HG03139 (cell line): ENCODE measurements around the gene CFAP74.

Experiments
- ATAC-seq: cut with Tn5 transposase; IDR thresholded peaks from one replicate; pipeline ENCODE4 v1.9.1; 2021; ENCODE audit not compliant: unreplicated experiment

CFAP74 gene

DNA sequence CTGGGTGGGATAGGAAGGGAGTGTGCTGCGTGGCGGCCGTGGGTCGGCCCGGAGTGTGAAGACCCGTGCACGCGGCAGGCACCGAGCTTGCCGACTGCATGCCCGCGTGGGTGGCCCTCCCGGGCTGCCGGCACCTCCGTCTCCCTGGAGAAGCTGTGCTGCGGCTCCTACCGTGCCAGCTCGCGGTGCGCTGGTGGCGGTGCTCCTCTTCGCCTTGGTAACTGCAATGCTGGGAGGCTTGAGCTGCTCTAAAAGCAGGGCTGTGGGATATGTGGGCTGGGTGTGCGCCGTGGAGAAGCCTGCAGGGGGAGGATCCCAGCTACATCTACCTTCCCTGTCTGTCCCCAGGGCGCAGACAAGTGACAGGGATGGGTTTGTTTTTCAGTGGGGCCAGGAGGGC is 18.0 kb upstream of the CFAP74 start:
- no peak for ATAC-seq

DNA sequence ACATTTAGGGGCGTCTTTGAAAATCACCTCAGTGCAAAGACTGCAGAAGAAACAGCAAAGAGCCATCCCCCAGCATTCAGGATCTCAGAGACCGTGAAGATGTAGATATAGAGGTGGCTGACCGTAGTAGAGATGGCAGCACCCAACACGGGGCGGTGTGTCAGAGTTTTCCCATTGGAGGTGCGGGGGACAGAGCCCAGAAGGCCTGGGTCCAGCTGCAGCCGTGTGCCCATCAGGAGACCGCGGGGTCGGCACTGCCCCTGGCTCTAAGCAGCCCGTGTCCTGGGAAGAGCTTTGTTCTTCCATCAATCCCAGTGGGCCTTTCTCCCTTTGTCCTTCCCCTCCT is 16.7 kb upstream of the CFAP74 start:
- no peak for ATAC-seq

- no peak for ATAC-seq
These were observed 16.2 kb upstream of the CFAP74 start for GRCh38 chr1:2019571-2020309.

DNA sequence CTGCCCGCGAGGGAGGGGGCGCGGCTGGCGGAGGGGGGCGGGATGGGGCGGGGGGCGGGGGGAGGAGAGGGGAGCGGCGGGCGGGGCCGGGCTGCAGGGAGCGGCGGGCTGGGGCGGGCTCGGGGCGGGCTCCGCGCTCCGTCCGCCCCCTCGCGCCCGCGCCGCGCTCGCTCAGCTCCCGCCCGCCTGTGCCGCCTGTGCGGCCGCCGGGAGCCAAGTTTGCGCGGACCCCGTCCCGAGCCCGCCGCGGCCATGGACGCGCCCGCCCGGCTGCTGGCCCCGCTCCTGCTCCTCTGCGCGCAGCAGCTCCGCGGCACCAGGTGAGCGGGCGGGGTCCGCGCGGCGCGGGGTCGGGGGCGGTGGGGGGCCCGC is 15.6 kb upstream of the CFAP74 start, which contains the start of gene GABRD:
Gene GABRD, plus strand, starts transcription at position 174 of the 372 bp plus-strand sequence. Its CDS starts 79 bp downstream, at position 253.
- ATAC-seq = no peak

GRCh38 chr1:2018217-2019171 is 14.9 kb upstream of the CFAP74 start:
- ATAC-seq = no peak

DNA sequence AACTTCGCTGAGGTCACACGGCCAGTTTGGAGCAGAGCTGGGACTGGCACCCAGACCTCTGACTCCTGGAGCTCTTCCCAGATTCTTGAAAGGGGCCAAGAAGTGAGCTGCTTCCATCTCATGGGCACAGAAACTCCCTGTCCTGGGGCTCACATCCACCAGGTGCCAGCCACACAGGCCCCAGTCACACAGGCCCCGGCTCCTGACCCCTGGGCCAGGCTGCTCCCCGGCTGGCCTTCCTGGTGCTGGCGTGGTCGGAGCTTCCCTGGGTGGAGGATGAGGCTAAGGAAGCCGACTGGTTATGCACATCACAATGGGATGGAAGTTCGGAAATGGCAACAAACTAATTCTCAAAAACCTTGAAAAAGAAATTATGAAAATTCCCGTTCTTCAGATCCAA is 12.5 kb upstream of the CFAP74 start:
- no peak for ATAC-seq

- no peak for ATAC-seq
These were observed 11.5 kb upstream of the CFAP74 start for GRCh38 chr1:2014741-2015735.

GRCh38 chr1:2014181-2014580 is 10.6 kb upstream of the CFAP74 start:
- no peak for ATAC-seq

DNA sequence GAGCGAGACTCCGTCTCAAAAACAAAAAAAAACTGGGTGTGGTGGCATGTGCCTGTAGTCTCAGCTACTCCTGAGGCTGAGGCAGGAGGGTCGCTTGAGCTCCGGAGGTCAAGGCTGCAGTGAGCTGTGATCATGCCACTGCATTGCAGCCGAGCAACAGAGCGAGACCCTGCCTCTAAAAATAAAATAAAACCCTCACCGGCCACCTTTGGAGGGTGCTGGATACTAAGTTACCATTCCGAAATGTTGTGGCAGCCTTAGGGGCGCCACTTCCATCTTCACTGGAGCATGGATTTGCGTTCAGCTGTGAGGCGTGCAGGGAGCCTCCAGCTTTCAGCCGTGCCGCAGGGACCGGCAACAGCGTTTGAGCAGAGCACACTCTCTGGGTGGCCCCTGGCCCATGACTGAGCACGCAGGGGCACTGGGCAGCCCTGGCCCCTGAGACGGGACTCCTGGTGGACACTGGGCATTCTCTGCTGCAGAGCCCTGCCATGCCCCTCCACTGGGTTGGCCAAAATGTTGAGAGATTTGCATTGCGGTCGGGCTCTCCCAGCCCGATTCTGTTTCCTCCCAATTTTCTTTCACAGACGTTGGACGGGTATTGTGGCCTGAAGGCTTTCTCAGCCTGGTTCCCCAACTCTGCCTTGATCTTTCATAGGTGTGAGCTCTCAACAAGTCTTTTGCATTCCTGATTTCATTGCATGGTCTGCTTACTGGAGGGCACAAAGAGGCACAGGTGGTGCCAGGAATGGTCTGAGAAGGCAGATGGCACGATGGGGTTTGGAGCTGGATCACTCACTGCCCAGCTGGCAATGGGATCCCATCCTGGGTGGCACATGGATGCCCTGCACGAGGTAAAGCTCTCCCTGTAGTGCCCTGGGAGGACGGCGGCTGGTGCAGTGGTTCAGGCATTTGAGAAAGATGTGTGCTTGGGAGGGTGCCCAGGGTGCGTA is 5.8 kb upstream of the CFAP74 start:
- no peak for ATAC-seq

DNA sequence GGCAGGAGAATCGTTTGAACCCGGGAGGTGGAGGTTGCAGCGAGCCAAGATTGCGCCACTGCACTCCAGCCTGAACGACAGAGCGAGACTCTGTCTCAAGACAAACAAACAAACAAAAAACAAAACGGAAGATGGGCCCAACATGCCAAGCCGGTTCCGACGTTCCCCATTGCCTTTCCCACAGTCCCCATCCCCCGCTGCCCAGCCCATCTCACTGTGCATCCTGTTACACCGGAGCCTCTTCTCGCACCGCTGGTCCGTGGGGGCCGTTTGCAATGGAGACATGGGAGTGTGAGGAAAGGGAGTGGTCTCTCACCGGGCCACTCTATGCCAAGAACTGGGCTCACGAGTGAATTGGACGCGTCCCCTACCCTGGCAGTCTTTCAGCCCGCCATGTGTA is 1.3 kb upstream of the CFAP74 start:
- ATAC-seq = no peak

DNA sequence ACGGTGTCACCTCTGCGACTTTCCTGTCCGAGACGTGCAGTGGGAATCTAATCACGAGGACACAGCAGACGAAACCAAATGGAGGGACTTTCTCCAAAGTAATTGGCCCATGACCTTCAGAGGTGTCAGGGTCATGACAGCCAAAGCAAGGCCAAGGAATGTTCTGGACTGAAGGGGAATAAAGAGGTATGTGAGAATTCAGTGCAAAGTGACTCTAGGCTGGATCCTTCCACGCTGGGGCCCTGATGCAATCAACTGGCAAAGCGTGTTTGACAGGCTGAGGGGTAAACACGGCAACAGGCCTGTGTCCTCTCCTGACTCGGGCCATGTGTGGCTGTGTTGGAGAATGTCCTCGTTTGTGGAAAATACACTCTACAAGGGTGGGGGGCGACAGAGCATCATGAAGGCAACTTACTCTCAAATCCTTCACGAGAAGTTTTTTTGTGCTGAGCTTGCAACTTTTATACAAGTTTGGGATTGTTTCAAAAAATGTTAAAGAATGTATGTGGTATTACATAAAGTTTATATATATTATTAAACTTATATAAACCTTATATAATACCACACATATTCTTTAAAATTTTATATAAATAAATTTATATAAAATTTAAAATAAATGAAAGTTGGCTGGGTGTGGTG is 1.7 kb downstream of the CFAP74 start:
- no peak for ATAC-seq

- no peak for ATAC-seq
These were observed 2.7 kb downstream of the CFAP74 start for GRCh38 chr1:2000850-2001249.

DNA sequence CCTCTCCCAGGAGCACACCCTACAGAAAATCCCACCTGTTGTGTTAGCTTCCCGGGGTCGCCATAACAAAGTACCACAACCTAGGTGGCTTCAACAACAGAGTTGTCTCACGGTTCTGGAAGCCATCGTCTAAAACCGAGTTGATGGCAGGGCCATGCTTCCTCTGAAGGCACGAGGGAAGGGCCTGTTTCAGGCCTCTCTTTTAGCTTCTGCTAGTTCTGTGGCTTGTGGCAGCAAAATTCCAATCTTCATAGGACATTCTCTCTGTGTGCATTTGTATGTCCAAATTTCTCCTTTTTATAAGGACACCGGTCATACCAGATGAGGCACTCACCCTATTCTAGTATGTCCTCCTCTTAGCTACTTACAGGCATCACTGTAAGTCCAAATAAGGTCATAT is 3.2 kb downstream of the CFAP74 start:
- no peak for ATAC-seq

DNA sequence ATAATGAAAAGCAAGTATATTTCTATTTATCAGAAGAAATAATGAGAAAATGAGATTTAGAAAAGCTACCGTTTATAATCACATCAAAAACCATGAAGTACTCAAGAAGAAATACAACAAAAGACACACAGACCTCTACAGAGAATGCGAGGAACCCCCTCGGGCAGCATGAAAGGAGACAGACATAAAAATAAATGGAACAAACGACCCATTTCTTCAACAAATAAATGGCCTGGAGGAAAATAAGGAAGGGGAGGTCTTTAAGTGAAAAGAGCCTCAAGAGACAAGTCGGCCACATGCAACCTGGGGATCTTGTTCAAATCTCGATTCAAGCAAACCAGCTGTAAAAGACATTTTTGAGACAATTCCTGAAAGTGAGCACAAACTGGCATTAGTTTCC is 6.0 kb downstream of the CFAP74 start:
- no peak for ATAC-seq

DNA sequence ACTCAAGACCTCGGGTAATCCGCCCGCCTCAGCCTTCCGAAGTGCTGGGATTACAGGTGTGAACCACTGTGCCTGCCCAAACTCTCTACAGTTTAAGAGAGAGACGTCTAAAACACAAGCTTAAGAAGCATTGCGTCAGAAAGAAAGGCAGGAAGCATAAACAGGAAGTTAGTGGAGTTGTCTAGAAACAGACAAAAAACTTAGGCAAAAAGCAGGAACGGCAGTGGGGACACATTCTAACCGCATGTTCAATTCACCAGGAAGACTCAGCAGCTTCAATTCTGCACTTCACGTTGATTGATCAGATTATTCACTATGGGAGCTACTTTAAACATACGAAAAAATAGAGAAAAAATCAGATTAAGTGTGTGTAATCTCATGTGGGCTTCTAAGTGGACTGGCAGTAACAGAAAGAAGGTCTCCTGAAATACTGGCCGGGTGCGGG is 7.4 kb downstream of the CFAP74 start:
- ATAC-seq = no peak

DNA sequence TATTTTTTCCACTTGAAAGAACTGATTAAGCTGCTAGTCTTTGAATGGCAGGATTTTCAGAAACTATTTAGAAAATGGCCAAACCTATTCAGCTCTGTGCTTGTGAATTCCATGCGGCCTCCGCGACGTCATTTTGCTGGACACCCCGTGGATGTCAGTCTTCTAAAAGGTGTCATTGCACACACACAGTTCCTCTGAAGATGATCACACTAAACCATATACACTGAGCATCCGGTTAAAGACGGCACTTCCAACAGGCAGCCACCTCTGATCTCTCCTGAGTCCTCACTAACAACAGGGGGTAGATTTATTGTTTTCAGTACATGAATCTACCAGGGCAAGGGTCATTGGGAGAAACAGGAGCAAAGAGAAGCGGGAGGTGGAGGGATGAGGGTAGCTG is 9.1 kb downstream of the CFAP74 start:
- ATAC-seq = no peak

- ATAC-seq = no peak
These were observed 13.4 kb downstream of the CFAP74 start for GRCh38 chr1:1990222-1990621.

DNA sequence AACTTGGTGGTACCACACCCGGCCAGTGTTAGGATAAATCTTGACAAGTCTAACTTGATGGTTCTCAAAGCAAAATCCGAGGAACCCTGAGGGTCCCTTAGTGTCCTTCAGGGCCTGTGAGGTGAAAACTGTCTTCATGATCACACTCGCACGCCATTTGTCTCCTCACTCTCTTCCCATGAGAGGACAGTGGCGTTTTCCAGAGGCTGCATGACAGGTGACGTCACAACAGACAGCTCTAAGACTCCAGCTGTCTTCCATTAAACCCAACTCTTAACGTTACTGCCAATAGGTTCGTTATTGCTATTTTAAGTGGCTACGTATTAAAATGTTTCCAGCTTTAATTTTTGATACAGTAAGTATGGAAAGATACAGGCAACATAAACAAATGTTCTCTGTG is 13.8 kb downstream of the CFAP74 start:
- no peak for ATAC-seq

DNA sequence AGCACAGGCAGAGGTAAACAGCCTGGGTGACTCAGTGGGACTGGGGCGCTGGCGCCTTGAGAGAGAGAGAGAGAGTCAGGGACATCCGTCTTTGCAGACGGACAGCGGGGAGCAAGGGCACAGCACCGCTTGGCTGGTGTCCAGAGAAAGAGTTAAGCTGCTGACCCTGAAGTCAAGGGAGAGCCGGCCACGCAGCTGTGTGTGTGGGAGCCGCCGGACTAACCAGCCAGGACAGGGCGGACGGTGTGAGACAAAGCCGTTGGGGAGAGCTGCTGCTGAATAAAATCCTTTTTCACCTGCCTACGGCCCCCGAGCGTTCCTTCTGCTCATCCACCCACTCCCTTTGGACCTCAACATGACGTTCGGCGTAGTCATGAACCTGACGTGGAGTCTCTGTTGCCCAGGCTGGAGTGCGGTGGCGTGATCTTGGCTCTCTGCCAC is 14.5 kb downstream of the CFAP74 start:
- ATAC-seq = no peak
